Endometrium (tissue), 2 donors: ENCODE results near the gene TRIO.

ENCODE experiments used
- FAIRE-seq: peaks from 2 replicates; lab custom pipeline; 2012; peaks lifted over from hg19 to GRCh38; lab: Jason Lieb, UNC
- donor health status: control.
- donor health status: control.

TRIO gene

DNA sequence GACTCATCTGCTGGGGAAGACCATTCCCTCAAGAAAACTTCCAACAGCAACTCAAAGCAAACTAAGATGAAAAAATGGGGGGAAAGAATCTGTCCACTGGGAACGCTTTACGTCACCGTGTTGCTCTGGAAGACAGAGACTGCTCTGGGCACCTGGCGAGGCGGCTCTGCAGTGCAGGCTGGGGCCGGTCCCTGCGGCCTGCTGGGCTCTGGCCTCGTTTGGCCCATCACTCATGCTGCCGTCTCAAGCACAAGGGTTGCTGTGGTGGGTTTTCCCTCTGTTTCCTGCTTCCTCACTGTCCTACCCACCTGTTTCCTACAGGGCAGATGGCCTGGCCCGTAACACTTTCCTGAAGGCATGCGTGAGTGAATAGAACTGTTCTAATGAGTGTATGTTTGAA, 345.6 kb downstream of the TRIO start:
- no peak for FAIRE-seq

DNA sequence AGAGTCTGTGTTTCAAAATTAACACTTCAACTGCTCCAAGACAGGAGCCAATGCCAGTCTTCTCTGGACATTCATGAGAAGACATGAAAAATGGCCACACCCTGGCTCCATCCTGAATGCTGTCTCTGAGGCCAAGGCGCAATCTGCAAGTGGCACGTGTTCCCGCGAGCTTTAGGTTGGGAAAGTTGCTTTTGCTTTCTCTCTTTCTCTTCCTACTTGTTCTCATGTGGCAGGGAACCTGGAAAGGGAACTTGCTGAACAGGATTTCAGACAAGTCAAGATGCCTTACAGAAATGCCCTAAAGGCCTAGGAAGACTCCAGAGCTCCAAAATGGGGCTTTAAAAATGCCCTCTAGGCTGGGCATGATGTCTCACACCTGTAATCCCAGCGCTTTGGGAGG, 346.5 kb downstream of the TRIO start:
- FAIRE-seq = no peak

DNA sequence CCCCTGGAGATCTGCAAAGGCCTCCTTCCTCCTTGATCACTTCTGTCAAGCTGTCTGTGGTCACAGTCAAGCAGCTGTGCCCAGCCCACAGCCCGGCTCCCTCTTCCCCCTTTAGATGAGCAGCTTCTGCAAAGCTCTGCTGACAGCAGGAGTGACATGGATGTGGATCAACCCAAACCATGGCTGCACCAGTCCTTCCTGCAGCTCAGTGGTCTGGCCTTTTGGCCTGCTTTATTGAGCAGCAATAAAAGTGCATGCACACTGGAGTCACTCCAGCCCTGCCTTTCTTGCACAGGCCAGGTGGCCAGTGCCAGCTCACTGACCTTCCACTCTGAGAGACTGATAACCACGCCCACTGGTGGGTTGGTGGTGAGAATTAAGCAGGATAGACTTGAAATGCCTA, 347.2 kb downstream of the TRIO start:
- no peak for FAIRE-seq

DNA sequence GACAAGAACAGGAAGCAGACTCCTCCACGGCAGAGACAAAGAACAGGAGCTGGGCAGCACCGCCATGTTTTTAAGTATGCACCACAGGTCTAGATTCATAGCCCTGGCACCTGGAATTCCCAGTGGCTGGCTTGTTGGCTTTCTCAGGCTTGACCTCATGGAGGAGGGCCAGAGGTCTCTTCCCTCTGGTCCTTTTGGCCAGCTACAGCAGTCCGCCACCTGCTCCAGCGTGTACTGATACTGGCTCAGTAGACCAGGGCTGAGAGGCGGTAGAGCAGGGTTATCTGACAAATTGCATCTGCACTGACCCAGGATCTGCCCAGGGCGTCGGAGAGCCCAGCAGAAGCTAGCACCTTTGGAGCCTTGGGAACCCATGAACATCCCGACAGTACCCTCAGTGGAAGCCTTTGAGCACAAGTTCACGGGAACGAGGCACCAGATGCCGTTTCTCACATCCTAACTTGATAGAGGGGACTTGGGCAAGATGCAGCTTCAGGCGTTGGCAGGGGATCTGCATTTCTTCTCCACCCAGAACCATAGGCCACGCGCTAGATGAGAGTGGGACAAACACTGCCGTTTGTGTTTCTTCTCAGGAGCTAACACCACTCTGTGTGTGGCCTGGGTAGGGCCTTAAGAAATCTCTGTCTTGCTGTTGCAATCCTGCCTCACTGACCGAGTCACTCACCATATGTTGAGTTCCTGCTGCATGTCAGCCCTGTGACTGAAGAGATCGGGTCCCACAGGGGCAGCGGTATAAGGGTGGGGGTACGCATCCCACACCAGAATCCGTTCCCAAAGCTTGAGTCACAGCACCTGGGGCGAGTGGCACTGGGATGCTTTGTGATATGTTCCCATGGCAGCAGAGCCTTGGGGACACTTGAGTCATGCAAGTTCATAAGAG, 348.1 kb downstream of the TRIO start:
- no peak for FAIRE-seq

- FAIRE-seq = no peak
Observed at GRCh38 chr5:14492331-14492964, 349.3 kb downstream of the TRIO start.

GRCh38 chr5:14495301-14495700, 352.2 kb downstream of the TRIO start:
- FAIRE-seq = no peak

GRCh38 chr5:14497311-14497710, 354.2 kb downstream of the TRIO start:
- no peak for FAIRE-seq

DNA sequence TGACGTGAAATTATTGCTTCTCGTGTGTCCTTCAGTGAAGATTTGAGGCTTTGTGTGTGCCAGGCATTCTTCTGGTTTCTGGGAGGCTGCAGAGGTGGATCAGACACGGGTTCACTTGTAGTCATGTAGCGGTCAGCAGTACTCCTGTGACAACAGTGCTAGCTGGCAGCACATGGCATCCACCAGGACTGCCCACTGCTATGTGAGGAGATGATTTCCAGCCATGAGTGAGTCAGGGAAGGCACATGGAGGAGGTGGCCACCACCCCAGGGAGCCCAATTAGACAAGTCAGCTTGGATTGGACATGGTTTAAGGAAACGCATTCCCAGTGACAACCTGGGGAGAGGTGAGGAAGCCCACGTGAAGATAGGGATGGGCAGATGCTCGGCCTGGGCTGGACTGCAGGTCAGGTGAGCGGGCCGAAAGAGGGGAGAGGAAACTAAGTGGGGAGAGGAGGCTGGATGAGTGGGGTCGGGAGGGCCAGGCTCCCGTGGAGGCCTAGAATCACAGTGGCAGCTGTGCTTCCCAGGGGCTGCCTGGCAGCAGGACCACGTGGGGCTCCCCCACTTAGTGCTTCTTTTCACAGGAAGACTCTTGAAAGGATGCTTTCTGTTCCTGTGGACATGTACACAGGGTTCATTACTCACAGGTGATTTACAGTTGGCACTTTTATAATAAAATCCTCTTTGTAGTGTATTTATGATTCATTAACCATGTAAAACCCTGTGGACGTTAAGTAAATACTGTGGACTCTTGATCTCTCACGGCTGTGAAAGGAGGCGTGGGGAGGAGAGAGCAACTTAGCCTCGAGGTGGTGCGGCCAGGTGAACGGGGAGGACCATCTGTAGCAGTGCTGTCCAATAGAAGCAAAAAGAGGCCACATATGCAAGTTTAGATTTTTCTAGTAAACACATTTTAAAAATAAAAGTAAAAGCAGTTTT, 358.5 kb downstream of the TRIO start:
- FAIRE-seq = no peak

DNA sequence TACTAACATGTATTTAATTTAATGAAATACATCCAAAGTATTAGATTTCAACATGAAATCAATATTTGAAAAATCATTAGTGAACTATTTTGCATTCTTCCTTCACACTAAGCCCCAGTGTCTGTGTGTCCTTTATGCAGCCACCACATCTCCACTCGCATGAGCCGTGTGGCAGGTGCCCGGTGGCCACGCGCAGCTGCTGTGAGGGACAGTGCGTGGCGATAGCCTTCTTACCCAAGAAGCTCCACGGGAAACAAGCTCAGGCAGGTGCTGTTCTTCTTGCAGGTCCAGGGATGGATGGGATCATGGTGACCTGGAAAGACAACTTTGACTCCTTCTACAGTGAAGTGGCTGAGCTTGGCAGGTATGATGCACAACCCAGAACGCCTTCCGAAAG, 359.1 kb downstream of the TRIO start:
- FAIRE-seq = no peak

DNA sequence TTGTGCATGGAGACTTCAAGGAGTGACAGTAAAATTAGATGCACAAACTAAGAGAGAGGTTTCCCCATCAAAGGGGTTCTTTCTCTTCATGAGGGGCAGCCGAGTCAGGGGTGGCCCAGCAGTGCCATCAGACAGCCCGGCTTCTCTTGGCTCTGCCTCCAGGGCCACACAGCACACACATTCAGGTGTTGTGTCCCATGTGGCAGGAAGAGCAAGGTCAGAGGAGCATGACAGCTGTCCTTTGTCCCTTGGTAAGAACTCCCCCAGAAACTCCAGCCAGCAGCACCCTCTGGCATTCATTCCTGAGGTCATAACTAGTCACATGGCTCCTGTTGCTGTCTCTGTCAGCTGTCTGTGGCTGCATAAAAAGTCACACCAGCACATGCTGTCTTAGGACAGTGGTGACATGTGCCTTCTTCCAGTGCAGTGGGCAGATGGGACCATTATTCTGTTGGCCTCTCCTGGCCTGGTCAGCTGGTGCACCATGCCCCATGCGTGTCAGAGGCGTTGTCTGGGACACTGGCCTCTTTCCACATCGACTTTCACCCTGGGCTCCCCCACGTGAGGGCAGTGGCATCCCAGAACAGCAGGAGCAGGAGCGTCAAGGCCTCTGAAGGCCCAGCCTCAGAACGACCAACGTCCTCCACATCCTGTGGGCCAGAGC, 360.0 kb downstream of the TRIO start:
- no peak for FAIRE-seq

DNA sequence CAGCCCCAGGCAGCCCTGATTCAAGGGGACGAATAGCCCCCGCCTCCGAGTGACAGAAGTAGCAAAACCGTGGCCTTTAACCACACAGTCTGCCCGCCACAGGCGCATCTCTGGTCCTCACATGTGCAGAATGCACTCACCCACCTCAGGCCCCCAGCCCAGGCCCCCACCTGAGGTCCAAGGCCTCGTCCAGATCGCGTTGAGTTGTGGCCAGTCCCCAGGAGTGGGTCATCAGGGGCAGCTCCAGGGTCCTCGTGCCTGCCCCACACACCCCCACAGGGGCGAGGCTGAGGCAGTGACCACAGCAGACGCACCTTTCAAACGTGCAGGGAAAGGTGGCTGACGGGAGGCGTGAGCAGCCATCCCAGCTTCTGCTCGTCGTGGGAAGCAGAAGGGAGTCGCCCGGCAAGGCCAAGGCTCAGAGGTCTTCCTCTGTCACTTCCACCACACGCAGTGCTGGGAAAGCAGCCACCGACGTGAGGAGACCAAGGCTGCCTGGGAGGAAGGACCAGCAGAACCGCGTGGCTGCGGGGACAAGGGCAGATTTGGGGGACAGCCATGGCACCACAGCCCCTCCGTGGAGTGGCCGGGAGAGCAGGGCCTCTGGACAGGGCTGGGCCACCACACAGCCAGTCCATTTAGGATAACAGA, 360.7 kb downstream of the TRIO start:
- no peak for FAIRE-seq

- FAIRE-seq = no peak
Observed at GRCh38 chr5:14504332-14504727, 361.2 kb downstream of the TRIO start.

DNA sequence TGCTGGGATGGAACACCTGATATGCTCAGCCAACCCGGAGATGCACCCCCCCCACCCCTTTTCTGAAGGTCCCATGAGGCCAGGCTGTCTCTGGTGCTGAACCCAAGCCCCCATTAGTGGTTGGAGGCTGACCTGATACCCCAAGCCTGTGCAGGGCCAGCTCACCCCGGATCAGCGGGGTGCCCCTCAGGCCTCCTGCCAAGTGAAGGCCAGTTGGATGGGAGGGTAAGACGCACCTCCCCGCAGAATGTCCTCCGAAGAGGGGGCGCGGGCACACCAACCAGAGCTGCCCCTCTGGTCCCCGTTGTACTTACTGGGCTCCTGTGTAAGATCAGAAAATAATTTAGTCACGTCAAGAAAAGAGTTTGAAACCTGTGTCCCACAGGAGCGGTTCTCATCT, 361.7 kb downstream of the TRIO start:
- FAIRE-seq = no peak

DNA sequence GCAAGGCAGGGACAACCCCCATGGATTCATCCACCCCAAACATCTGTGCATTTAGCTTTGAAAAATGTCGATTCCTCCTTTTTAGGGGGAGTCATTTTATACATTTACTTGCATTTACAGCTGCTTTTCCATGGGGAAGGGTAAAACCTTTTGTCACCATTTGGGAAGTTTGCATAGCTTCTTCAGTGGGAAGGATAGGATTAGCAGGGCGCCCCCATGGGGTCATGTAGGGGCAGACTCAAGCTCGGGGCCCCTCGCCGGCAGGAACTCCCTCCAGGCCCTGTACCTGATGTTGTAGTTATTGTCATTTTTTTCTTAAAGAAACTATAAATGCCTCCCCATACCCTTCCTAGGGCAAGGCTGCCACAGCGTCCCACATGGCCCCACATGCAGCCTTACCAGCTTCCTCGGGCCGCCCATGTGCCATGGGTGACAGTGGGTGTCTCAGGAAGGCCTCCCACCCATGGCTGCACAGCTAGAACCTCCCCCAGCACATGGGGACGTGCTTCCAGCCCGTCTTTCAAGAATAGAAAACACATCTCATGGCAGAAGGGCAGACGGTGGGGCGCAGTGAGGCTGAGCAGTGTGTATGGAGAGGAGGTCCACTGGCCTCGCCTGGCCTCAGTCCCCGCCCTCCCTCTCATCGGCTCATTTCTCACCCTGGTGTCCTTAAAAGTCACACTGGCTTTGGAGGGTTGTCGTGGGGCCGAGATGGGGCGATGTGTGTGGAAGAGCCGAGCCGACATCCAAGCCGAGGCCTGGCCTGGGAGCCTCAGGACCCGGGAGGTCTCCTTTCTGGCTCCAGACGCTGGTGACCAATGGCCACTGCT, 362.4 kb downstream of the TRIO start:
- FAIRE-seq = no peak

DNA sequence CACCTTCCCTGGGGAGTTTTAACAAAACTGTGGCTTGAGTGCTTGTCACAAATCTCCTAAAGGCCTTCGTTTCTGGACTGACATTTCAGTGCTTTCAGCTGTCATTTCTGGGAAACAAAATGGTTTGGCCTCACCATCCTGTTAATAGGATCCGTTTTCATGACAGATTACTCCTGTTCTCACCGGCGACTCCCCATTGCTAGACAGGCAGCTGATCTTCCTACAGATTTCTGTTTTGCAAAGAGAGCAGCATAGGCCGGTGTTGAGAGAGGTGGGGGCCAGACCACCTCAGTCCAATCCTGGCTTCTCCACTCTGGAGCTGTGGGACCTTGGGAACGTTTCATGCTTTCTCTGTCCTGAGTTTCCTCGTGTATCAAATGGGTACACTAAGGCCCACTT, 363.0 kb downstream of the TRIO start:
- no peak for FAIRE-seq

DNA sequence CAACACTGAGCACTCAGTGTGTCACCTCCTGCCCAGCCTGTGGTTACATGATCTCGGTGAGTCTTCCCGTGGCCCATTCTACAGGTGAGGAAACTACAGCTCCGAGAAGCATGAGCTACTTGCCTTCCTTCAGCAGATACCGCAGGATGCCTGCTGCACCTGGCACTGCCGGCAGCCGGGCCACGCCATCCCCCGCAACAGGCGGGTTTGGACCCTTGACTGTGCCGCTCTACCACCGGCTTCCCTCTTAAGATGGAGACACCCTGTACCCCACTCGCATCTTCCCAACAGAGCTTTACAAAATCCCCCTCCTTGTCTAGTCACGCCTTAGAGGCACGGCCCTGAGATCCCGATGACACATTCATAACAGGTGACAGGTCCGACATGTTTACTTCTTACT, 363.5 kb downstream of the TRIO start:
- no peak for FAIRE-seq

DNA sequence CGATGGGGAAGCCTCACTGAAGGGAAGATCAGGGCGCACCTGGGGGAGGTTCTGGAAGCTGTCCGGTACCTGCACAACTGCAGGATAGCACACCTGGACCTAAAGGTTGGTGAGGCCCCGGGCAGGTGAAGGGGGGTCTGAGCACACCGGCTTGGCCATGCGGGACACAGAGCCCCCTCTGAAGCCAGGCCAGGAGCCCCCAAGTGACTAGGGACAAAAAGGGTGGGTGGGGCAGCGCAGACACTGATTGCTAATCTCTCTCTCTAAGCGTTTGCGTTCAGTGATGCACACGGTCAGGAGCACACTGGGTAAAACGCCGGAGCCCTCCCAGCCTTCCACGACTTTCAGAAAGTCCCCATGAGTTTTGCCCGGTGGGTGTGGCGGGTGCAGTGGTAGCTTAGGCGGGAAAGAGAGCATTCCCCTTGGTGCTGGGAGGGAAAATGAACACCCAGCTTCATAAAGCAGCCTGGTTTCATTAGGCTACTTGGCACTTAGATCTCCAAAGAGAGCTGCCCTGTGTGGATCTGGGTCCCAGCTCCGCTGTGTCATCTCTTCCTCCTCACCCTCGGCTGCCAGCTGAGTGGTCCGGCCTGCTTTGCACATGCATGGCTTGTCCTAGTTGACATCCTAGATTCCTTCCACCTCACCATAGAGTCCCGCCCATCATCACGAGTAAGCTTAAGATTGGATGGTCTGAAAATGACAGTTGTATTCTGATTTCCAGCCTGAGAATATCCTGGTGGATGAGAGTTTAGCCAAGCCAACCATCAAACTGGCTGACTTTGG, 364.2 kb downstream of the TRIO start:
- no peak for FAIRE-seq

DNA sequence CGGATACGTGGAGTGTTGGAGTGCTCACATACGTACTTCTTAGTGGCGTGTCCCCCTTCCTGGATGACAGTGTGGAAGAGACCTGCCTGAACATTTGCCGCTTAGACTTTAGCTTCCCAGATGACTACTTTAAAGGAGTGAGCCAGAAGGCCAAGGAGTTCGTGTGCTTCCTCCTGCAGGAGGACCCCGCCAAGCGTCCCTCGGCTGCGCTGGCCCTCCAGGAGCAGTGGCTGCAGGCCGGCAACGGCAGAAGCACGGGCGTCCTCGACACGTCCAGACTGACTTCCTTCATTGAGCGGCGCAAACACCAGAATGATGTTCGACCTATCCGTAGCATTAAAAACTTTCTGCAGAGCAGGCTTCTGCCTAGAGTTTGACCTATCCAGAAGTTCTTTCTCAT, 364.9 kb downstream of the TRIO start:
- no peak for FAIRE-seq

- FAIRE-seq = no peak
Observed at GRCh38 chr5:14509556-14509955, 366.4 kb downstream of the TRIO start.
